CD14-positive monocyte (primary cell): ENCODE measurements around the gene AGAP1. TPM values are rescaled to one million over a fixed set of nuclear protein-coding genes. Genes with fewer than 3 reads are reported as not detected.

Experiments used
- DNase-seq, 3 donors: peaks; one replicate each; pipeline ENCODE4 v3.0.0-alpha.2; 2011 to 2022
- H2AFZ ChIP-seq: 2 replicates; pipeline ENCODE4 v1.6.0; 2012; ENCODE audit warnings: mild to moderate bottlenecking, low read depth, low read length, inconsistent platforms; ENCODE audit not compliant: insufficient read depth, poor library complexity, severe bottlenecking
- H3K27ac ChIP-seq, 2 donors: 1 replicate in 1 of 2; 2 replicates in 1 of 2; pipeline ENCODE4 v1.5.1; 2012 to 2013; ENCODE audit warnings: low read length in 2 of 2, control low read depth in 1 of 2, inconsistent platforms in 1 of 2, low read depth in 1 of 2, mild to moderate bottlenecking in 1 of 2
- H3K27me3 ChIP-seq, 2 donors: one replicate each; pipeline versions ENCODE4 v1.6.0 to v1.6.1; 2011 to 2013; ENCODE audit warnings: low read length in 2 of 2; ENCODE audit not compliant: control insufficient read depth in 2 of 2, insufficient read depth in 2 of 2
- H3K36me3 ChIP-seq, 2 donors: replicated peaks in 1 of 2; 1 replicate in 1 of 2; 2 replicates in 1 of 2; pipeline versions ENCODE4 v1.5.1 to v1.6.1; 2012 to 2013; ENCODE audit warnings: low read length in 2 of 2, control low read depth in 1 of 2, inconsistent platforms in 1 of 2, mild to moderate bottlenecking in 1 of 2; ENCODE audit not compliant: insufficient read depth in 2 of 2, control insufficient read depth in 1 of 2
- H3K4me1 ChIP-seq, 2 donors: 1 replicate in 1 of 2; 2 replicates in 1 of 2; pipeline versions ENCODE4 v1.5.1 to v1.6.1; 2012 to 2013; ENCODE audit warnings: low read length in 2 of 2, control low read depth in 1 of 2, inconsistent platforms in 1 of 2, mild to moderate bottlenecking in 1 of 2, moderate library complexity in 1 of 2; ENCODE audit not compliant: insufficient read depth in 2 of 2, control insufficient read depth in 1 of 2
- H3K4me2 ChIP-seq: replicated peaks from 2 replicates; pipeline ENCODE3; 2012; ENCODE audit warnings: low read length, moderate library complexity, mild to moderate bottlenecking; ENCODE audit not compliant: poor library complexity, severe bottlenecking; ENCODE audit errors: extremely low read depth
- H3K4me3 ChIP-seq, 3 experiments: fragments of 200-600 bp in 1 of 3; sonication (generic) in 1 of 3; replicated peaks in 1 of 3; 1 replicate in 2 of 3; 2 replicates in 1 of 3; pipeline ENCODE4 v1.5.1; 2011 to 2013; ENCODE audit warnings: low read length in 3 of 3, mild to moderate bottlenecking in 3 of 3, control low read depth in 2 of 3, low read depth in 2 of 3, inconsistent platforms in 1 of 3, moderate library complexity in 1 of 3
- H3K79me2 ChIP-seq: 2 replicates; pipeline ENCODE4 v1.6.0; 2012; ENCODE audit warnings: mild to moderate bottlenecking, control low read depth, inconsistent platforms, low read length, moderate library complexity; ENCODE audit not compliant: insufficient read depth
- H3K9ac ChIP-seq: 2 replicates; pipeline ENCODE4 v1.6.0; 2017; ENCODE audit warnings: low read length, mild to moderate bottlenecking; ENCODE audit not compliant: insufficient read depth, poor library complexity, severe bottlenecking
- H3K9me3 ChIP-seq, 2 donors: replicated peaks in 1 of 2; 1 replicate in 1 of 2; 2 replicates in 1 of 2; pipeline versions ENCODE4 v1.5.1 to v1.6.1; 2012 to 2013; ENCODE audit warnings: low read length in 2 of 2, control low read depth in 1 of 2; ENCODE audit not compliant: control insufficient read depth in 1 of 2, insufficient read depth in 1 of 2
- H4K20me1 ChIP-seq: 2 replicates; pipeline ENCODE4 v1.6.0; 2012; ENCODE audit warnings: mild to moderate bottlenecking, low read length, control low read depth, moderate library complexity; ENCODE audit not compliant: insufficient read depth
- H3K27ac Mint-ChIP-seq, 7 donors: one replicate each; pipeline ENCODE4 v1.8.0; 2020; ENCODE audit warnings: mild to moderate bottlenecking in 7 of 7, mixed read lengths in 7 of 7, moderate library complexity in 6 of 7, inconsistent platforms in 2 of 7
- H3K27me3 Mint-ChIP-seq, 3 donors: one replicate each; pipeline ENCODE4 v1.8.0; 2021 to 2022; ENCODE audit warnings: low read depth in 3 of 3, mild to moderate bottlenecking in 3 of 3, mixed read lengths in 3 of 3, moderate library complexity in 3 of 3, inconsistent platforms in 1 of 3
- H3K36me3 Mint-ChIP-seq, 2 donors: one replicate each; pipeline ENCODE4 v1.8.0; 2020; ENCODE audit warnings: mixed read lengths in 2 of 2, inconsistent platforms in 1 of 2, mild to moderate bottlenecking in 1 of 2
- H3K4me1 Mint-ChIP-seq: one replicate; pipeline ENCODE4 v1.8.0; 2020; ENCODE audit warnings: mild to moderate bottlenecking, mixed read lengths
- H3K4me3 Mint-ChIP-seq, 2 donors: one replicate each; pipeline ENCODE4 v1.8.0; 2020; ENCODE audit warnings: mild to moderate bottlenecking in 2 of 2, mixed read lengths in 2 of 2, moderate library complexity in 1 of 2
- H3K9me3 Mint-ChIP-seq, 7 donors: one replicate each; pipeline ENCODE4 v1.8.0; 2020 to 2022; ENCODE audit warnings: mixed read lengths in 7 of 7, mild to moderate bottlenecking in 6 of 7, moderate library complexity in 6 of 7, inconsistent platforms in 2 of 7
- CTCF ChIP-seq: fragments of 200-600 bp; IDR thresholded peaks from one replicate; pipeline ENCODE4 v1.8.0; 2022; ENCODE audit warnings: antibody characterized with exemption, mild to moderate bottlenecking
- WGBS: methylation state at CpG from one replicate; pipeline ENCODE4 v1.1.5; 2013; ENCODE audit warnings: missing lambda C conversion rate; ENCODE audit not compliant: insufficient coverage; 5-methylcytosine and 5-hydroxymethylcytosine counted together
- intact Hi-C, 2 donors: fragments of 100-400 bp; cut with micrococcal nuclease; formaldehyde crosslinking; loops; one replicate each; pipeline versions ENCODE4 v1.15.0 to v1.15.1; 2023
- polyA plus RNA-seq, 3 donors: library from polyadenylated mRNA; depleted of rRNA in 1 of 3; unstranded in 2 of 3; stranded (reverse) in 1 of 3; fragments of 300-500 nt in 2 of 3; fragments of >200 nt in 1 of 3; fragmentation: Illumina TruSeq in 2 of 3; gene quantifications; 1 replicate in 2 of 3; 2 replicates in 1 of 3; pipeline ENCODE4 v1.2.3, GENCODE V29; 2012 to 2021

AGAP1 gene
- polyA plus RNA-seq, 3 donors: 0.12 TPM; not detected in 2

- Histone ChIP-seq H3K4me1 (no peaks in the 10 kb centered on the region), H3K4me3 (no peak overlapping the region), H3K9me3 (peaks cover 4 to 20% of the 10 kb centered on the region in 2 donors), H3K79me2 (no peaks in the 10 kb centered on the region), H4K20me1 (no peaks in the 10 kb centered on the region), H2AFZ (no peak overlapping the region), H3K27me3 (peaks cover 39 to 86% of the 10 kb centered on the region in 2 donors), H3K4me2 (no peak overlapping the region), H3K27ac (no peak overlapping the region), H3K9ac (no peak overlapping the region), H3K36me3 (no peaks in the 10 kb centered on the region)
- Mint-ChIP-seq H3K27ac (no peak overlapping the region), H3K36me3 (no peaks in the 10 kb centered on the region), H3K4me1 (peaks cover 8% of the 10 kb centered on the region), H3K4me3 (peak overlapping the region in 1 of 2 donors; percentile 39), H3K9me3 (peaks cover 0 to 17% (median 4%) of the 10 kb centered on the region in 7 donors), H3K27me3 (peaks cover 80 to 94% (median 82%) of the 10 kb centered on the region in 3 donors)
- WGBS: 4% methylated on average over 55 of the region's 59 CpGs
- no peak for DNase-seq
- intact Hi-C loops: no loop called here
- no peak for TF ChIP-seq CTCF
Measured at GRCh38 chr2:236163471-236164200, 669.8 kb downstream of the AGAP1 start.

GRCh38 chr2:236164201-236164924 lies 670.5 kb downstream of the AGAP1 start:
- intact Hi-C loops: no loop called here

More at GRCh38 chr2:236164201-236164924, 670.5 kb downstream of the AGAP1 start:
- under 1% methylated on average over 54 of the region's 67 CpGs for WGBS
- Mint-ChIP-seq H3K9me3 (peaks cover 0 to 17% (median 10%) of the 10 kb centered on the region in 7 donors), H3K27me3 (peaks cover 79 to 94% (median 81%) of the 10 kb centered on the region in 3 donors), H3K27ac (no peak overlapping the region), H3K4me1 (peaks cover 8% of the 10 kb centered on the region), H3K4me3 (peak overlapping the region in 1 of 2 donors; percentile 88), H3K36me3 (peaks cover 0 to 2% of the 10 kb centered on the region in 2 donors)
- Histone ChIP-seq H3K36me3 (no peaks in the 10 kb centered on the region), H3K4me2 (no peak overlapping the region), H2AFZ (no peak overlapping the region), H3K4me1 (no peaks in the 10 kb centered on the region), H3K9me3 (peaks cover 0 to 25% of the 10 kb centered on the region in 2 donors), H3K4me3 (no peak overlapping the region), H4K20me1 (no peaks in the 10 kb centered on the region), H3K27me3 (peaks cover 46 to 86% of the 10 kb centered on the region in 2 donors), H3K27ac (no peak overlapping the region), H3K9ac (no peak overlapping the region), H3K79me2 (no peaks in the 10 kb centered on the region)
- TF ChIP-seq CTCF: no peak
- DNase-seq: no peak
